ENCODE measurements around the gene PTPRM.

The PTPRM gene

GRCh38 chr18:8095947-8096570, 528.9 kb downstream of the PTPRM start:
- Histone ChIP-seq H3K9ac (ENCODE audit: low read depth, low read length, poor library complexity, severe bottlenecking) (no peak overlapping the region), H3K9me3 (ENCODE audit: insufficient read depth, low read depth, low read length) (no peaks in the 10 kb centered on the region), H3K4me1 (ENCODE audit: insufficient read depth, low read length, poor library complexity, severe bottlenecking) (no peaks in the 10 kb centered on the region), H2AFZ (ENCODE audit: low read length) (no peak overlapping the region), H3K27me3 (ENCODE audit: insufficient read depth, low read length, poor library complexity, severe bottlenecking) (no peaks in the 10 kb centered on the region), H3K36me3 (ENCODE audit: insufficient read depth, low read length) (no peaks in the 10 kb centered on the region), H3K79me2 (ENCODE audit: insufficient read depth, low read length) (no peaks in the 10 kb centered on the region), H4K20me1 (ENCODE audit: insufficient read depth, low read length, poor library complexity, severe bottlenecking) (no peaks in the 10 kb centered on the region), H3K9me2 (replicated peaks; ENCODE audit: low read depth, low read length) (no peaks in the 10 kb centered on the region), H3K4me2 (ENCODE audit: low read depth, low read length, poor library complexity, severe bottlenecking) (no peak overlapping the region), H3K4me3 (ENCODE audit: low read length, poor library complexity, severe bottlenecking) (no peak overlapping the region), H3F3A (ENCODE audit: low read depth) (no peaks in the 10 kb centered on the region)
- no peak for TF ChIP-seq CTCF (conservative IDR thresholded peaks at IDR 0.05; ENCODE audit: low read length)
- TF ChIP-seq EZH2phosphoT487 (IDR thresholded peaks at IDR 0.05; ENCODE audit: borderline replicate concordance), result no peak

GRCh38 chr18:8097399-8097798, 530.3 kb downstream of the PTPRM start:
- Histone ChIP-seq H4K20me1 (ENCODE audit: insufficient read depth, low read length, poor library complexity, severe bottlenecking) (no peaks in the 10 kb centered on the region), H3K79me2 (ENCODE audit: insufficient read depth, low read length) (no peaks in the 10 kb centered on the region), H3K27me3 (ENCODE audit: insufficient read depth, low read length, poor library complexity, severe bottlenecking) (no peaks in the 10 kb centered on the region), H2AFZ (ENCODE audit: low read length) (no peak overlapping the region), H3F3A (ENCODE audit: low read depth) (no peaks in the 10 kb centered on the region), H3K9me3 (ENCODE audit: insufficient read depth, low read depth, low read length) (no peaks in the 10 kb centered on the region), H3K4me1 (ENCODE audit: insufficient read depth, low read length, poor library complexity, severe bottlenecking) (no peaks in the 10 kb centered on the region), H3K9me2 (replicated peaks; ENCODE audit: low read depth, low read length) (no peaks in the 10 kb centered on the region), H3K4me3 (ENCODE audit: low read length, poor library complexity, severe bottlenecking) (no peak overlapping the region), H3K9ac (ENCODE audit: low read depth, low read length, poor library complexity, severe bottlenecking) (no peak overlapping the region), H3K36me3 (ENCODE audit: insufficient read depth, low read length) (no peaks in the 10 kb centered on the region), H3K4me2 (ENCODE audit: low read depth, low read length, poor library complexity, severe bottlenecking) (no peak overlapping the region)
- TF ChIP-seq CTCF (conservative IDR thresholded peaks at IDR 0.05; ENCODE audit: low read length) (no peak), EZH2phosphoT487 (IDR thresholded peaks at IDR 0.05; ENCODE audit: borderline replicate concordance) (no peak)

- no peaks in the 10 kb centered on the region for H3K9me2 ChIP-seq (replicated peaks; ENCODE audit: low read depth, low read length)
- H3K9me3 ChIP-seq (ENCODE audit: insufficient read depth, low read depth, low read length), result no peaks in the 10 kb centered on the region
- no peaks in the 10 kb centered on the region for H3K27me3 ChIP-seq (ENCODE audit: insufficient read depth, low read length, poor library complexity, severe bottlenecking)
- H3K4me3 ChIP-seq (ENCODE audit: low read length, poor library complexity, severe bottlenecking), result no peak overlapping the region
- no peaks in the 10 kb centered on the region for H4K20me1 ChIP-seq (ENCODE audit: insufficient read depth, low read length, poor library complexity, severe bottlenecking)
- H3K9ac ChIP-seq (ENCODE audit: low read depth, low read length, poor library complexity, severe bottlenecking), result no peak overlapping the region
- H2AFZ ChIP-seq (ENCODE audit: low read length), result no peak overlapping the region
- H3F3A ChIP-seq (ENCODE audit: low read depth), result no peaks in the 10 kb centered on the region
- no peaks in the 10 kb centered on the region for H3K79me2 ChIP-seq (ENCODE audit: insufficient read depth, low read length)
- no peaks in the 10 kb centered on the region for H3K36me3 ChIP-seq (ENCODE audit: insufficient read depth, low read length)
- no peaks in the 10 kb centered on the region for H3K4me1 ChIP-seq (ENCODE audit: insufficient read depth, low read length, poor library complexity, severe bottlenecking)
- no peak for TF ChIP-seq CTCF (conservative IDR thresholded peaks at IDR 0.05; ENCODE audit: low read length)
- TF ChIP-seq EZH2phosphoT487 (IDR thresholded peaks at IDR 0.05; ENCODE audit: borderline replicate concordance), result no peak
- no peak overlapping the region for H3K4me2 ChIP-seq (ENCODE audit: low read depth, low read length, poor library complexity, severe bottlenecking)
These were observed 530.8 kb downstream of the PTPRM start for GRCh38 chr18:8097927-8098326.

Measured in Loucy (cell line).